Stimulated activated CD4-positive, alpha-beta T cell treated with anti-CD3 and anti-CD28 coated beads, TNF-alpha, amount 100 ng/mL, for 24 hours (primary cell): Measurements from ENCODE around the gene ATP10A.
A peak's percentile ranks its signal among the peaks of the same experiment; 100 is the strongest.

Source experiments
- DNase-seq, 3 experiments: peaks; one replicate each; pipeline ENCODE4 v3.0.0-alpha.2; 2020; ENCODE audit warnings: low read depth in 3 of 3

ATP10A gene

DNA sequence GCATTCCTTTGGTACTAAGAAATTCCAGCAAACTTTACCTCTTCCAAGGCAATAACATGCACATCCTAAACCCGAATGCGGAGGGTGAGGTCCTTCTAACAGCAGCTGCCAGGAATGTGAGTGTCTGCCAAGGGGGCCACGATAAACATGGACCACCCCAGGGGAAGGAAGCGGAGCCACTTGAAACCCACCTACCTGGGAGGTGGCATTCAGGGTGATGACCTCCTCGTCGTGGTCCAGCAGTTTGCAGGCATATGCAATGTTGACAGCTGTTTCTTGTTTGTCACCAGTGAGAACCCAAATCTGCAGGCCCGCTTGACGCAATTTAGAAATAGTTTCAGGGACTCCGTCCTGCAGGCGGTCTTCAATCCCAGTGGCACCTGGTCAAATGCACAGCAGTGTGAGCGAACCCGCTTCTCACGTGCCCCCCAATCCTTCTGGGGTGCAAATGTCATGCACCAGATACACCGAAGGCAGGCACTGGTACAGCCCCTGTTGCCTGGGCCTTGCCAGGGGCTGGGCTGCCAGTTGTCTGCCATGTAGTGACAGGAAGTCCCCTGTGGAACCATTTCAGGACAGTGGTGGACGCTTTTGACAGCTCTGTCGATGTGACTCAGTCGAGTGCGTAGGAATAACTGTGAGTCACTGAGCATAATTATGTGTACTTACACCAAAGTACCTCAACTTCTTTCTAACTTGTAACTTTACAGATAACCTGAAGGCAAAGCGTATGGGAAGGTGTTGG lies 161.2 kb downstream of the ATP10A start:
- DNase-seq, result no peak

DNA sequence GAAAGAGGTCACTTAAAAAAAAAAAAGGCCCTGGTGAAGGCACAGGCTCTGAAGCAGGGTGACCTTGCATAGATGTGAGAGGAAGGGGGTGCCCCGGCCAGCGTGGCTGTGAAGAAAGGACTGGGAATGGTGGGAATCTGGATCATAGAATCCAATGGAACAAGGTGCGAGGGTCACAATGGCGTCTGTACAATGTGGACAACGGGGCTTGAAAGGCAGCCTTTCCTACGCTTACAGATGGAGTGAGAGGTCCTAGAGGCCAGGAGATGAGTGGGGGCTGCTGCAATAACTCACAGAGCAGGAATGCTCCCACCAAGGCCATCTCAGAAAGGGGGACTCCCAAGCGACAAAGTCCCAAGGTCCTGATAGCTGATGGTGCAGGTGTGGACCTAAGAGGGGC lies 162.2 kb downstream of the ATP10A start:
- DNase-seq, result no peak

DNA sequence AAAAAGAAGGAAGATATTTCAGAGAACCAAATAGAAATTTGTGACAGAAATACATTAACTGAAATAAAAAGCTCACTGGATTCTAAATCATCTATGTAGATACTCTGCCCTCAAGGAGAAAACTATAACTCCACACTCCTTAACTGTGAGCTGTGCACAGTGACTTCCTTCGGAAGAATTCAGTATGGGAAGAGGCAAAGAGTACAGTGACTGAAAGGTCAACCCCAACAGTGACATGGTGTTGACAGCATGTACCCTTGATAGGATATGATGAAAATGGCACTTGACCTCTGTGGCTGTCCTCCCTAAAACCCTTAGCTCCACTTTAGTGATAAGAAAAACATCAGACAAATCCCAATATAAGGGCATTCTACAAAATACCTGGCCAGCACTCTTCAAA lies 165.5 kb downstream of the ATP10A start:
- DNase-seq, result no peak

DNA sequence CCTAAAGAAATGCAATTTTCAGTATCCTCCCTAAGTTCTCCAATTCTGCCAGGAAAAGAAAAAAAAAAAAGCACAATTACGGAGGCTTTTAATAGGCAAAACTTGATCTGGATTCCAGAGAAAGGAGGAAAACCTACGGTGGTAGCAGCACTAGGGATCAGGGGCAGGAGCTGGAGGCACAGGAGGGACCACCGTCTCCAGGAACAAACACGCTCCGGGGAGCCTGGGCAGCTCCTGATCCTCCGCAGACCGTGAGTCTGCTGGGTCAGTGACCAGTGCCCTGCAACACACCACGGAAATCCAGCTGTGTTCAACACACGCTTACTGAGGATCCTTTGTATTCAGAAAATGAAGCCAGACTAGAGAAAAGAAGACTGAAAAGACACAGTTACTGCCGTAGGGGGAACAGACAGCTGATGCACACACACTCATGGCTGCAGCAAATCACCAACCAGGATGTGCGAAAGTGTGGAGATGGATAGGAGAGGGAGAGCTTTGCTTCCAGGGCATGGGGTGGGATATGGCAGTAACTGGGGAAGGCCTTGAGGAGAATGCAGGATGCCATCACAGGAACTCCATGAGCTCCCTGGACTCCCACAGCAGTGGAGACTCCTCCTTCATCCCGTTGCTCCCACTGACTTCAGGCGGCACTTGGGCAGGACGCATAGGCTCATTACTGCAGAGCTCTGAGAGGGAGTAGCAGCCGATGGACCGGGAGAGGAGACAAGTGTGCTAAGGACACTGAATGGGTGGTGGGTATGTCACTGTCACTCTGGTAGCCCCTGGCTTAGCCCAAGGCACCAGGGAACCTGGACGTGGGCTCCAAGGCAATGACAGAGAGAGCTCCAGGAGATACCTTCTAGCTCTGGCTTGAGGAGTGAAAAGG lies 167.0 kb downstream of the ATP10A start:
- DNase-seq, result no peak

DNA sequence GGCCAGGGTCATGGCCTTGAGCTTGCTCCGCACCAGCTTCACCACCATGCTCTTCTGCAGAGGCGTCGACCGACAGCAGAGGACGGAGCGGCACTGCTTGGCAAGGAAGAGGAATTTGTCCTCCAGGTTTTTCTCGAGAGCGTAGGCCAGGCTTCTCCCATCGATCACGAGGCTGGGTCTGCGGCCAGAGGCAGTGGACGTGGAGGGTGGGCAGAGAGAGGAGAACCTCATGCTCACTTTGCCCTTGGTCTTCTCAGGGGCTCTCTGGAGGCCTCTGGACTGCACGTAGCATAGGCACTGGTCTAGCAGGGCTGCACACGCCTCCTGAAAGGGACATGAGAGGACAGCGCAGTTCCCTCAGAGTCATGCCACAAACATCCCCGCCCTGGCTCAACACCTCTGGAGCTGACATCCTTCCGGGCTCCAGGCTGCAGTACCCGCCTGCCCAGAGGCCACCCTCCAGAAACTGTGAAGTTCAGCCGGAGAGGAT lies 168.3 kb downstream of the ATP10A start:
- no peak for DNase-seq

DNA sequence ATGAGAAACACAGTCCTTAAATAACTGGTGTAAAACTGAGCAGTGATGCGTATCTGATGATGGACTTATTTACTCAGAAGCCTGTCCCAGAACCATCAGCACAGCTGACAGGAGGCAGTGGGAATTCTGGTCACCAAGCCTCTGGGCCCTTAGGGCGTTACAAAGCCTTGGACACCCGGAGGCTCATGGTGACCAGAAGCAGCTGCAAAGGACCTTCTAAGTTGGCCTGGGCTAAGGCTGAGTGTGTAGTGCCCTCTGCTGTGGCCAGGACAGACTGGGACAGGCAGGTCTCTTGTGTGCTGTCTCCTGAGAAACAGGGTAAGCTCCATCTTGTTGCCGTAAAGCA lies 168.9 kb downstream of the ATP10A start:
- no peak for DNase-seq

DNA sequence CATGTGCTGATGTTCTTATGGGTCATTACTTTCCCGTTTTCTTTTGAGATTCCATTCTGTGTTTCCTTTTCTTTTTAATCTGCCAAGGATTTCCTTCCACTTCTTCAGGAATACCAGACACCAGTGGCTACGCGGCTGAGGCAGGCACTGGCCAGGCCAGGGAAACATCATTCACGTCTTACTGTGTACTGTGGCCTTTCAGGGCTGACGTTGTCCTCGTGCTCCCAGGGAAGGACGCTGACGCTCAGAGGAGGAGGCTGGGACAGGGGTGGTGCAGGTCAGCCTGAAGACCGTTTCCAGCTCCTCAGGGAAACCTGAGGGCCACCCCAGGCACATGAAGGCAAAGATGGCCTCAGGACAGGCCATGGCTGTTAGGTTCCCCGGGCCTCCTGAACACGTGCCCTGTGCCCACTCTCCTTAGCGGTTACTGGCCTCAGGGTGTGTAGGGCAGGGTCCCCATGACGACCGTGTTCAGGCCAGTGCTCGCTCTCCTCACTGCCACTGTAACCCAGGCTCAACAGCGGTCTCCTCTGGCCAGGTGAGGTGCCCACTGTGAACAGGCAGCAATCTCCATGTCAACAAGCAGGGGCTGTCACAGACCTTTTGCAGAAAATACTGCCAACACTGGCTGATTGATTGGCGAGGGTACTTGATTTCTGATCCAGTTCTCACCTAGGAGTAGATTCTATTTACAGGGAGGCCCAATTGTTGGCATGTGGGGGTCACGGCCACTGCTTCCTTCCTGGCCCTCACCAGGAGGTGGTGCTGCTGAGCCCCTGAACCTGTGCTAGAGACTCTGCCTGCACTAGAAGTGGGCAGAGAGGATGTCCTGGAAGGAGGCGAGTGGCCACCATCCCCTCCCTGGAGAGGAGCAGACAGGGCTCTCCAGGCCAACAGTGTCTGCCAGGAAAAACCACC lies 169.5 kb downstream of the ATP10A start:
- peak in 1 of 3 experiments; percentile 28 for DNase-seq

DNA sequence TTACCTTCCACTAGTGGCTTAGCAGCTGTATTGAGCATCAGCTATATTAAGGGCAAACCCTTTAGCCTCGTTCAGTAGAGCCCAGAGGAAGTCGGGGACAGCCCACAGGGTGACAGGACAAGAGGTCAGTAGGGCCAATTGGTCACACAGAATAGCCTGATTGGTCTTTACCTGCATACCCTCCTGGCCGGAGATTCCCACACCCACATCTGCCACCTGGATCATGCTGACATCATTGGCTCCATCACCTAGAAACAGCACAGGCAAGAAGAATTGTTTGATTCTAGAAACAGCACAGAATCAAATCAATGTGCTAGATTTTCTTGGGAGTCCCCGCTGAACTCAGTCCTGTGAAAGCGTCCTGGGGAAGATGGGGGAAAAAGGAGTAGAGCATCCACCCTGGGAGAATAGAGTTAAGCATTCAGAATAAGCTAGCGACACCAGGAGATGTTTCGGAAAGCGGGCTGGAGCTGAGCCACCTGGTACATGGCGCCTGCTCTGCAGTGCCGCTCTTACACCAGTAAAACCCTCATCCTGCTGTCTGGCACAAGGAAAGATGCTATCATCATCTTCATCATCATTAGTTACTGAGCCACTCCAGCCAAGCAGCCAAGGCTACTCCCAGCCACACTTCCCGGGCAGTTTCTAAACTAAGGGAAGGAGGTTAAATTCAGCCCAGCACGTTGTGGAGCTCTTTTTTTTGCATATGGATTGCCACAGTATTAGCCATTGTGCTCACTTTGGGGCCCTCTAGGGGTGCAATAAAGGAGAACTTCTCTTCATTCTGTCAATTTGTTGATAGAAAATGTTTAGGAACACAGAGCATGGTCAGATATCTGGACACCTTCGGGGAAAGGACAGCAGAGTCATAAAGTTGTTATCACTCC lies 171.3 kb downstream of the ATP10A start:
- no peak for DNase-seq

DNA sequence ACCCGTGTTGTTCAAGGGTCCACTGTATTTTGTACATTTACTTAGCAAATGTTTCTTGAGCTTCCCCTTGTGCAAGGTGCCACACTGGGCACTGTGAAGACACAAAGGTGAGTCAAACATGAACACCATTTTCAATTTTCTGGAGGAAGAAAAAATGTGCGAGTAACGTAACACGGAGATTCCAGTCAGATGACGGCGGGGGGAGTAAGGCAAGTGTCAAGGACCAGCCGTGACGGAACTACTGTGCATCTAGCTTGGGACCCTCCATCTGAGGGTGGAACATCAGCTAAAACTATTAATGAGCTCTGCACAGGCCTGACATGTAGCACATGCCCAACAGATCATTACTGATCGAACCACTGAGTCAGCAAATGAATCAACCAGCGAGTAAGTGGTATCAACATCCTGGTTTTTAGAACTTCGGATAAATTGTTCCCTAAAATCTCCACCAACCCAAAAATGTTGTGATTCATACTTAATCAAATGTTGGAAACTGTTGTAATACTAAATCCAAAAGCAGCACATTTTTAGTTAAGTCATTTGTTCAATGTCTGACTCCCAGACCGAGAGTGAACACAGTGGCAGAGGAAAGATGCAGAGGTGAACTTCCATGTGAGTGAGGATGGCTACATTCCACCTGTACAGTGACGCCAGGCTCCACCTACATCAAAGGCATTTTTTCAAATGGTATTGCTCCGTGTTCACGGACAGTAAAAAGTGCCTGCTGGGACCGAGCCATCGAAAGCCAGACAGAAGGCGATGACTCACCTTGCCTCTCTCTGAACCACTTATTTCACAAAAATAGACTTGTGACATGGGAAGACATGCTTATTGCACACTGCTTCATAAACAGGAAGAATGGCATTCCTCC lies 172.2 kb downstream of the ATP10A start:
- no peak for DNase-seq

DNA sequence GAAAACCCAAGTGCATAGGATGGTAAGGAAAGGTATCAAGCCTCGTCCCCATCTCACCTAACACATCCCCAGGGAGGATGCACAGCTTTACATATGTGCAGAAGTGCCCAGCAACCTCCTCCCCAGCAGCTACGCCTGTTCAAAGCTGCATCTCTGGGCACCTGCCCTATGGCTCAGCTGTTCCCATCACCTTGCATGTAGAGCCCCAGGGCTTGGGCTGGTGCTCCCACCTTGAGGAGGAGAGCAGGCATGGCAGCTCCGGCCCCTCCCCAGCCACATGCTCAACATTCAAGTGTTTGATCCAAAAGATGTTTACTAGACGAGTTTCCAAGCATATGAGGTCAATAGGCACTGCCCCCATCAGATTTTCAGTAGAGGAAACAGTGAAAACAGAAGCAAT lies 173.5 kb downstream of the ATP10A start:
- no peak for DNase-seq

DNA sequence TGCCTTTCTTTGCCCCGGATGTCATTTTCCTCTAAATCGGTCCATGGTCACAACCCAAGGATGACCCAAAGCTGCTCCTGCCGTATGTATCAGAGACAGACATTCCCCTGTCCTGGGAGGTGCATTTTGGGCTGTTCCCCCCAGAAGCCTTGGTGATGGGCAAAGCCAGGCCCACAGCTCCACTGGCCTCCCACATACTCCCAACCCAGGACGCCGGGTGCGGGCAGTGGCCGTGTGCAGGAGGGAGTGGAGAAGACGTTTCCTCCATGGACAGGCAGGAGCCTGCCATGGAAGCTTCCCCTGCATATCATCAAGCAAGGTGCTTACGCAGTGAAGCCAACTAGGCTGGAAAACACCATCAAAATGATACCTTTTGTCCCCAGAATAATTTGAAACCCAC lies 175.0 kb downstream of the ATP10A start:
- DNase-seq, result no peak

DNA sequence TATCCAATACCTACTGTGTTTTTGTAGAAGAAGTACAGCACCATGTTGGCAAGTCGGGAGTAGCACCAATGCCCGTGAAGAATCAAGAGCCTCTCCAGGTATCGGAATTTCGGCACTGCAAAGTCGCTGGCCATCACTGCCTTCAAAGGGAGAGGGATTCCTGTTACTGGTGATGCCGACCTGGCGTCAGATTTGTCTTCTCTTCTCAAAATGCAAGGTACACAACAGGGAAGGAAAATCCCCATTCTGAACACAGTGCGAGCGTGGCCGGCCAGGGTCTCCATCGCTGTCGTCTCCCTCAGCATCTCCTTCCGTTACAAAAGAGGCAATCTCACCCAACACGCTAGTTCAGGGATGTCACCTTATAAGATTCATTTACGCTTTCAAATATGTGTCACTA lies 175.4 kb downstream of the ATP10A start:
- DNase-seq, result no peak

DNA sequence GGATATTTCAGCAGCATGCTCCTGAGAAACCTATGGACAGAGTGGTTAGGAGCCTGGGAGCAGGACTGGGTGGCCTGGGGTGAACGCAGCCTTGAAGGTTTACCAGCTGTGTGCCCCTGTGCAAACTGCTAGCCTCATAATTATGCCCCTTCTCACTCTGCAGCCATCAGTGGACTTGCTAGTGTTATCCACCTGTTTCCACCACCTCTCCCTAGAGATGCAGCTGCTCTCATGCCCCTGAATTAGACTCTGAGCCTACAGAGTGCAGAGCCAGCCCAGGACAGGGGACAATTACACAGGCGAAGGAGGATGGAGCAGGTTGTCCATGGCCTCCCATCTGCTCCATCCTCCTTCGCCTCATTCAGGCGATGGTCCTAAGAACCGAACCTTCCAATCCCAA lies 175.9 kb downstream of the ATP10A start:
- no peak for DNase-seq

DNA sequence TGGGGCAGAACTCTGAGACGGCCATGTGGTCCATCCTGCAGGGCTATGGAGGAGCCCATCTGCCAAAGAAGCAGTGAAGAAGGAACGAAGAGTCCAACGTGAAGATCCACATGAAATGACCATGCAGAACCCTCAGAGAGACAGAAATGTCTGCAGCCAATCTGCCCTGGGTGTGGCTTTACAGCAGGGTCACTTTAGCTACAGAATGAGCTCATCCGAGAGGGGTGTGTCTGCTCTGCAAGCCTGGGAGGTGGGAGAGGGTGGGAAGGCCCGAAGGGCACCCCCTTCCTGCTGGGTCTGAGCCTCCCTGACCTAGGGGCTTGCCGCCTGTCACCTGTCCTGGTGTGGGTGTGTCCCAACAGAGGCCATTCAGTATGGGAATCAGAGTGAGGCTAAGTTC lies 176.3 kb downstream of the ATP10A start:
- DNase-seq, result no peak

DNA sequence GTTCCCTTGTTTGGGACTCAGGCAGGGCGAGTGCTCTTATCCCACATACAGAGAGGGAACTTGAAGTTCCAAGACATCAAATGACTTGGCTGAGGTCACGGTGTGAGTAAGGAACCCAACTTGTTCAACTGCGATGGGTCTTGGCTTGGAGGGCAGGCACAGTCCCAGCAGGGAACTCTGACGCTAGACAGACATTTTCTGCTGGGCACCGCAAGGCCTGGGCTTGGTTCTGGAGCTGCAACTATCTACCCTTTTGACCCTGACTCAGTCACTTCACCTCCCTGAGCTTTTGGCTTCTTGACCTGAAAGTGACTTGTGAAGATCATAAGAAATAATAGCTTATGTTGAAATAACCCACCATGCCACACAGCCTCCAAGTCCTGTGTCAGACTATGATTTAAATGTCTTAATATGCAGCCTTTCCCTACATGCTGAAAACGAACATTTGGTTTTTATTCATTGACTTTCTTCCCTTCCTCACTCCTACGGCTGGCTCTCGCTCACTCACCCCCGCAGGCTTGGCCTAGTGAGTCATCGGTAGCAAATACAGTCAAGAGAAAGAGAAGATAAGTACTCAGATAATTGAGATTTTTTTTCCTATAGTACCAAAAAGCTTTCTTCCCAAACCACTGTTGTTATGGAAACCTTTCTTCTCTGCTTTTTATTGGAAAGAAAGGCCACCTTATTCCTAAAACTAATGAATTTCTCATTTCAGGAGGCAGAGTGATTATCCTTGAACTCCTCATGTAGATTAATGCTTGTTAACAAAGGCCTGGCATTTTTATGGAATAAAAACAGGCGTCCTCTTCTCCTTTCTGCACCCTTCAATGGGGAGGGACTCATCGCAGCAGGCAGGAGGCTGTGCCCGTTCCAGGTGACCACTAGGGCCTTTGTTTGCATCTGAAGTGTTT lies 178.4 kb downstream of the ATP10A start:
- DNase-seq, result no peak

DNA sequence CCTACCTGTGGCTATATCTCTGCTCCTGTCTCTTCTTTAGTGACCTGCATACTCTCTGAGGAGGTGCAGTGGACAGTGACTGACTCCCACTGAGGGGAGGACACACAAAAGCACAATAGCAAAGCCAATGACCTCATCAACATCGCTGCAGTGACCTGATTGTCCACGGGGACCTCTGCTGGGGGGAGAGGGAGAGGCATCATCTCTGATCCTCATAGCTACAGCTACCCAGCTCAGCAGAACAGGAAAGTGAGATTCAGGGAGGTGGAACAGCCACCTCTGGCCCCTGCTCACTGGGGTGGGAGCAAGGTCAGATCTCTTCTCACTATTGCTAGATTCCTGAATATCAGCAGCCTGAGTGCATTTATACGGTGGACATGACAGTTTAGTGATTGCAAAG lies 179.2 kb downstream of the ATP10A start:
- no peak for DNase-seq

DNA sequence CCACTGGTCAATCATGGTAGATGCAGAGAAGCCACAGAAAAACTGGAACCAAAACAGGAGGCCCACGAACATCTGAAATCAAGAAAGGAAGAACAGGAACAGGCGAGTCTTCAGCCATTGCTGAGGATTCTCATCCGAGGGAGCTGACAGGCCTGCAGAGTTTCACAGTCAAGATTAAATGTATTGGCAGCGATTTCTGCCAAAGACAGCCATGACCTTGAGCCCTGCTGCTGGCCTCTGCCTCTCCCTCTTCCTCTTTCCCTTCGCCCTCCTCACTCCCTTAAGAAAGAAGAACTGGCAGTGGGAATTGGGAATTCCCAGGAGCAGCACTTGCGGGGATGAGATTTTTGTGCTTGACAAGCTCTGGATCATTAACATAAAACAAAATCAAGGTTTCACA lies 179.7 kb downstream of the ATP10A start:
- DNase-seq, result no peak

DNA sequence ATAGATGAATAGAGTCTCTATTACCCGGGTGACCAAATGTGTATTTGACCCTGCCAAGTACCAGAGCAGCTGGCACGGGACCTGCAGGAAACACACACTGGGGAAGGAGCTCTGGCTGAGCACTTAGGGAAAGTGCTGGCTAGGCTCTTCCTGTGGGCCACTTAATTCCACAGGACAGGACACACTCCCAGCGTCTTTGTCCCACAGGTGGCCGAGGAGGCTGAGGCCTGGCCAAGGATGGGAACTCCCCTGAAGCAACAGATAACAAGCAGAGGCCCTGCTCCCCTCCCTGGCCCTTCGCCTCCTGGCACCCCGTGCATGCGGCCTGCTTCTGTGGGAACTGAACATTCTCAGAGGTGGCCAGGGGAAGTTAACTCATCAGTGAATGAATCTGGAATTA lies 180.8 kb downstream of the ATP10A start:
- DNase-seq, result no peak

DNA sequence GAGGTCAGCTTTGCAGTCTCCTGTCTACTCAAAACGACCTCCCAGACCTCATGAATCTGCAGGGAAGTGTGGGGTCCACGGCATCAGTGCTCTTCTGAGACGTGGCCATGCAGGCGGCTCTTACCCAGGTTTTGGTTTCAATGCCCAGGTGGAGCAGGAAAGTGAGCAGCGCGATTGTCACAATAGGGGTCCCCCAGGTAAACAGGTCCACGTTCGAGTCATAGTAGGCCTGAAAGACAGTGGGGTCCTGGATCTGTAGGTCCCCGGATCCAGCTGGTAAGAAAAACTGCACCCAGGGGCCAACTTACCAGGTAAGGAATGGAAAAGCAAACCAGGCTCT lies 182.5 kb downstream of the ATP10A start:
- no peak for DNase-seq
